HepG2 (cell line): ENCODE measurements around the gene CLDN7. TPM values are rescaled to one million over a fixed set of nuclear protein-coding genes. Genes with fewer than 3 reads are reported as not detected.
A peak's percentile ranks its signal among the peaks of the same experiment; 100 is the strongest.

ENCODE experiments used
- ARID3A ChIP-seq: IDR thresholded peaks from 2 replicates; pipeline ENCODE4 v1.6.1; 2012; ENCODE audit warnings: low read depth, low read length, improper control_type of control experiment
- FIP1L1 ChIP-seq: fragments of 200-400 bp; formaldehyde crosslinking; IDR thresholded peaks from 2 replicates; pipeline ENCODE4 v1.6.1; 2018; ENCODE audit warnings: low read depth, mild to moderate bottlenecking, low read length, moderate library complexity, borderline replicate concordance; ENCODE audit not compliant: insufficient read depth
- FOXJ3 ChIP-seq: sonication (generic); formaldehyde crosslinking; IDR thresholded peaks from 2 replicates; pipeline ENCODE4 v1.4.0; 2020; ENCODE audit warnings: missing genetic modification reagents, mild to moderate bottlenecking, borderline replicate concordance
- FUBP1 ChIP-seq: sonication (generic); formaldehyde crosslinking; IDR thresholded peaks from 2 replicates; pipeline ENCODE4 v1.5.1; 2020; ENCODE audit warnings: missing genetic modification reagents, mild to moderate bottlenecking, borderline replicate concordance
- GTF2F1 ChIP-seq: fragments of 150-350 bp; IDR thresholded peaks from 2 replicates; pipeline ENCODE4 v1.6.1; 2014; ENCODE audit warnings: low read length
- KLF6 ChIP-seq: IDR thresholded peaks from 2 replicates; pipeline ENCODE4 v1.8.0; 2016; ENCODE audit warnings: missing biosample characterization, missing genetic modification reagents
- MED13 ChIP-seq: sonication (generic); formaldehyde crosslinking; IDR thresholded peaks from 2 replicates; pipeline ENCODE4 v1.5.0; 2020; ENCODE audit warnings: missing genetic modification reagents
- MXD3 ChIP-seq: IDR thresholded peaks from 2 replicates; pipeline ENCODE4 v1.6.1; 2016; ENCODE audit warnings: mild to moderate bottlenecking, missing biosample characterization, missing genetic modification reagents
- SOX5 ChIP-seq: IDR thresholded peaks from 2 replicates; pipeline ENCODE4 v1.6.1; 2016; ENCODE audit warnings: borderline replicate concordance
- TARDBP ChIP-seq: sonication (generic); formaldehyde crosslinking; IDR thresholded peaks from 2 replicates; pipeline ENCODE4 v1.8.0; 2022; ENCODE audit warnings: mild to moderate bottlenecking, missing genetic modification reagents
- TFDP2 ChIP-seq: sonication (generic); formaldehyde crosslinking; IDR thresholded peaks from 2 replicates; pipeline ENCODE4 v1.4.0; 2020; ENCODE audit warnings: missing genetic modification reagents
- U2AF1 ChIP-seq: fragments of 200-400 bp; formaldehyde crosslinking; optimal IDR thresholded peaks from 2 replicates; pipeline ENCODE3; 2017; ENCODE audit warnings: mild to moderate bottlenecking, low read depth, low read length
- YY1 ChIP-seq: IDR thresholded peaks from 2 replicates; pipeline ENCODE4 v1.6.1; 2011; ENCODE audit warnings: low read length, low read depth, moderate library complexity, mild to moderate bottlenecking; ENCODE audit not compliant: insufficient read depth, insufficient replicate concordance
- ZBTB7A ChIP-seq: sonication (generic); formaldehyde crosslinking; IDR thresholded peaks from 2 replicates; pipeline ENCODE4 v1.8.0; 2022; ENCODE audit warnings: mild to moderate bottlenecking, missing genetic modification reagents
- ZEB1 ChIP-seq: IDR thresholded peaks from 2 replicates; pipeline ENCODE4 v1.6.1; 2012; ENCODE audit warnings: mild to moderate bottlenecking, low read depth, inconsistent platforms; ENCODE audit not compliant: insufficient replicate concordance
- ZNF281 ChIP-seq: sonication (generic); formaldehyde crosslinking; IDR thresholded peaks from 2 replicates; pipeline ENCODE4 v1.4.0; 2020; ENCODE audit warnings: missing genetic modification reagents, borderline replicate concordance
- ZNF343 ChIP-seq: sonication (generic); formaldehyde crosslinking; IDR thresholded peaks from 2 replicates; pipeline ENCODE4 v1.4.0; 2020; ENCODE audit warnings: mild to moderate bottlenecking, missing genetic modification reagents
- ZNF549 ChIP-seq: sonication (generic); formaldehyde crosslinking; IDR thresholded peaks from 2 replicates; pipeline ENCODE4 v1.5.0; 2020; ENCODE audit warnings: missing genetic modification reagents
- ZNF746 ChIP-seq: sonication (generic); formaldehyde crosslinking; IDR thresholded peaks from 2 replicates; pipeline ENCODE4 v1.8.0; 2022; ENCODE audit warnings: mild to moderate bottlenecking, missing genetic modification reagents
- ZSCAN9 ChIP-seq: IDR thresholded peaks from 2 replicates; pipeline ENCODE4 v1.6.1; 2016; ENCODE audit warnings: borderline replicate concordance
- polyA plus RNA-seq, 8 experiments: library from polyadenylated mRNA; depleted of rRNA in 3 of 8; stranded (reverse) in 7 of 8; unstranded in 1 of 8; fragments of >200 nt; fragmentation: Illumina TruSeq in 4 of 8; extraction: Trizol in 4 of 8; gene quantifications; 2 replicates each; pipeline versions ENCODE4 v1.2.1 to v1.2.3, GENCODE V29; 2011 to 2016; ENCODE audit warnings: low read depth in 4 of 8, missing spikeins in 1 of 8, mixed read lengths in 1 of 8; ENCODE audit not compliant: insufficient read depth in 1 of 8
- total RNA-seq, 5 experiments: library from RNA; depleted of rRNA; stranded (reverse); fragments of >200 nt; fragmentation: Illumina TruSeq; extraction: Trizol; gene quantifications; 2 replicates each; pipeline ENCODE4 v1.2.3, GENCODE V29; 2016; ENCODE audit warnings: low read depth in 1 of 5

Gene CLDN7
- total and polyA plus RNA-seq, 2 of the 13 experiments (the other 11 are each of a cell fraction or from before 2014, with no cell fraction given), result not detected

- TF ChIP-seq ZSCAN9 (CRISPR knock-in tag) (0 out of 2 replicates have a peak, but pooled peaks have one; percentile 22), ZNF549 (CRISPR knock-in tag) (no peak), ZNF281 (CRISPR knock-in tag) (peak; percentile 87), MED13 (CRISPR knock-in tag) (no peak), FIP1L1 (no peak), TFDP2 (CRISPR knock-in tag) (peak; percentile 59; the same call in 1 of the 2 replicates), U2AF1 (no peak), ZBTB7A (CRISPR knock-in tag) (peak; percentile 66; the same call in 1 of the 2 replicates), GTF2F1 (no peak), ZEB1 (peak; percentile 26), FUBP1 (no peak), TARDBP (CRISPR knock-in tag) (no peak), KLF6 (CRISPR knock-in tag) (0 out of 2 replicates have a peak, but pooled peaks have one; percentile 19), FOXJ3 (CRISPR knock-in tag) (no peak), SOX5 (CRISPR knock-in tag) (peak; percentile 9; the same call in 1 of the 2 replicates), ZNF343 (no peak), ZNF746 (CRISPR knock-in tag) (peak; percentile 44; the same call in 1 of the 2 replicates), YY1 (peak; percentile 48), ARID3A (no peak), MXD3 (CRISPR knock-in tag) (0 out of 2 replicates have a peak, but pooled peaks have one; percentile 11)
Observed at GRCh38 chr17:7213895-7214299, 48.4 kb downstream of the CLDN7 start (continued).
